WI38 (cell line): Measurements from ENCODE around the gene SIRPB2.

Source experiments
- H3K4me3 ChIP-seq: 2 replicates; pipeline ENCODE4 v1.5.1; 2011; ENCODE audit warnings: low read depth, mild to moderate bottlenecking, control low read depth, low read length
- TF ChIP-seq, protein P1 (sequence below): IDR thresholded peaks from 2 replicates; pipeline ENCODE4 v1.5.1; 2012; ENCODE audit warnings: low read depth, mild to moderate bottlenecking, control low read depth, low read length

SIRPB2 gene

DNA sequence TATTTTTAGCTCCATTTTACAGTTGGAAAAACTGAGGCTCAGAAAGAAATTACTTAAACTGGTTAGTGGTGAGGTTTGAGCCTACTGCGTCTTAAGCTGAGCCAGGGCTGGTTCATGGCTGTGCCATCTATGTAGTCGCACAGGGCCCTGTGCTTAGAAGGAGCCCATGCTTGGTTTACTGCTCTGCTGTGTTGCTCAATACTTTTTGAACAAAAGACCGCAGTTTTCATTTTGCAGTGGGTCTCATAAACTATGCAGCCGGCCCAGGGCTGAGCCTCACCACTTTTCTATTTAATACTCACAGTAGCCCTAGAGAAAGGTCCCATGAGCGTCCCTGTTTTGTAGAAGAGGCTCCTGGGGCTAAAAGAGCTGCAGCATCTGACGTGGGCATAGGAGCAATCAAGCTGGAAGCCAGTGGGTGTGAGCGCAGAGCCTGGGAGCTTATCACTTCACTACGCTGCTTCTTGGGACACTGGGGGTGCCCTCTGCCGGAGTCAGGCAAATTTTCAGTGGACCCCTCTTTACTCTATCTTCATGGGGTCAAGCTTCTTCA is 501 bp downstream of the SIRPB2 start:
- TF ChIP-seq, protein P1, sequence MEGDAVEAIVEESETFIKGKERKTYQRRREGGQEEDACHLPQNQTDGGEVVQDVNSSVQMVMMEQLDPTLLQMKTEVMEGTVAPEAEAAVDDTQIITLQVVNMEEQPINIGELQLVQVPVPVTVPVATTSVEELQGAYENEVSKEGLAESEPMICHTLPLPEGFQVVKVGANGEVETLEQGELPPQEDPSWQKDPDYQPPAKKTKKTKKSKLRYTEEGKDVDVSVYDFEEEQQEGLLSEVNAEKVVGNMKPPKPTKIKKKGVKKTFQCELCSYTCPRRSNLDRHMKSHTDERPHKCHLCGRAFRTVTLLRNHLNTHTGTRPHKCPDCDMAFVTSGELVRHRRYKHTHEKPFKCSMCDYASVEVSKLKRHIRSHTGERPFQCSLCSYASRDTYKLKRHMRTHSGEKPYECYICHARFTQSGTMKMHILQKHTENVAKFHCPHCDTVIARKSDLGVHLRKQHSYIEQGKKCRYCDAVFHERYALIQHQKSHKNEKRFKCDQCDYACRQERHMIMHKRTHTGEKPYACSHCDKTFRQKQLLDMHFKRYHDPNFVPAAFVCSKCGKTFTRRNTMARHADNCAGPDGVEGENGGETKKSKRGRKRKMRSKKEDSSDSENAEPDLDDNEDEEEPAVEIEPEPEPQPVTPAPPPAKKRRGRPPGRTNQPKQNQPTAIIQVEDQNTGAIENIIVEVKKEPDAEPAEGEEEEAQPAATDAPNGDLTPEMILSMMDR, result no peak
- H3K4me3 ChIP-seq, result no peak overlapping the region

DNA sequence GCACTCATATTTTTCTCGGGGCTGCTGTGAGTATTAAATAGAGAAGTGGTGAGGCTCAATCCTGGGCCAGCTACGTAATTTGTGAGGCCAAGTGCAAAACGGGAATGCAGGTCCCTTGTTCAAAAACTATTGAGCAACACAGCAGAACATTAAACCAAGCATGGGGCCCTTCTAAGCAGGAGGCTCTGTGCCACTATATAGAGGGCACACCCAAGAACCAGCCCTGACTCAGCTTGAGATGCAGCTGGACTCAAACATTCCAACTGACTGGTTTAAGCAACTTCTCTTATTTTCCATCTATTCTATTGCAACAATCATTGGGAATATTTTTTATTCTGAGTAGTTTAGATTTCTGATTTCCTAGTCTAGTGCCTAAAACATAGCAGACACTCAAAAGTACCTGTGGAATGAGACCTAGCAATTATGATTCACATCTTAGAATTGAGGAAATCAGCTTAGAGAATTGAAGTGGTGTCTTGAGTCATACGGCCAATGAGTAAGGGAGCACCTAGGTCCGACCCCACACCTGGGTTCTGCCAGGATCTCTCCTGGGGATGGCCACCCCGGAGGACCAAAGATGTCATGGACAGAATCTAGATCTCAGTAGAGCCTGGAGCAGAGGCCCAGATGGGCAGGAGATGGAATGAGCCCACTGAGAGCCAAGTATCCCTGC is 1.3 kb downstream of the SIRPB2 start:
- TF ChIP-seq, protein P1, result no peak

GRCh38 chr20:1489325-1489724 is 1.9 kb downstream of the SIRPB2 start:
- TF ChIP-seq, protein P1, result no peak
- no peak overlapping the region for H3K4me3 ChIP-seq

More for the DNA sequence above, 1.3 kb downstream of the SIRPB2 start:
- no peak overlapping the region for H3K4me3 ChIP-seq

GRCh38 chr20:1486566-1486965 is 4.7 kb downstream of the SIRPB2 start:
- no peak overlapping the region for H3K4me3 ChIP-seq
- TF ChIP-seq, protein P1, result no peak

DNA sequence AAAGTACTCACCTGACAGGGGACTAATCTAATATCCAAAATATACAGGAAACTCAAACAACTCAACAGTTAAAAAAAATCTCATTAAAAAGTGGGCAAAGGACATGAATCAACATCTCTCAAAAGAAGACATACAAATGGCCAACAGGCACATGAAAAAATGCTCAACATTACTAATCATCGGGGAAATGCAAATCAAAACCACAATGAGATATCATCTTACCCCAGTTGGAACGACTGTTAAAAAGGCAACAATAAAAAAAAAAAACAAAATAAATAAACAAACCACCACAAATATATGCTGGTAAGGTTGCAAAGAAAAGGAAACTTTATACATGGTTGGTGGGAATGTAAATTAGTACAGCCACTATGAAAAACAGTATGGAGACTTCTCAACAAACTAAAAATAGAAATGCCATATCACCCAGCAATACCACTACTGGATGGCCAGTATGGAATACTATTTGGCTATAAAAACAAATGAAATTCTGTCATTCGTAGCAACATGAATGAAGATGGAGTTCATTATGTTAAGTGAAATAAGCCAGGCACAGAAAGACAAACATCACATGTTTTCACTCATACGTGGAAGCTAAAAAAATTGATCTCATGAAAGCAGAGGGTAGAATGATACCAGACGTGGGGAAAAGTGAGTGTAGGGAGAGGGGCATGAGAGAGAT is 6.6 kb downstream of the SIRPB2 start:
- TF ChIP-seq, protein P1, result no peak
- no peak overlapping the region for H3K4me3 ChIP-seq

- no peak overlapping the region for H3K4me3 ChIP-seq
- TF ChIP-seq, protein P1, result no peak
These were observed 11.2 kb downstream of the SIRPB2 start for GRCh38 chr20:1479831-1480595.
